Embryonic facial prominence (tissue), 1 donor: Measurements from ENCODE around the gene PTPN6.

ENCODE experiments used
- DNase-seq: peaks from one replicate; pipeline ENCODE4 v3.0.0-alpha.2; 2016; ENCODE audit errors: extremely low spot score

Gene PTPN6

GRCh38 chr12:6941782-6942181 is 9.4 kb upstream of the PTPN6 start:
- DNase-seq = no peak

GRCh38 chr12:6942331-6942665 is 8.9 kb upstream of the PTPN6 start:
- no peak for DNase-seq

- DNase-seq = peak; percentile 90
Observed at GRCh38 chr12:6943389-6943721, 7.8 kb upstream of the PTPN6 start.

GRCh38 chr12:6943722-6944380 is 7.3 kb upstream of the PTPN6 start, which contains the start of the genes C12orf57 and RNU7-1:
TSS of gene C12orf57 (plus strand) at chr12:6944022. CDS start at chr12:6944122, 100 bp downstream.
TSS of gene RNU7-1 (plus strand) at chr12:6943816.
- DNase-seq = peak; percentile 87

- DNase-seq = peak; percentile 88
Observed at GRCh38 chr12:6944381-6945186, 6.6 kb upstream of the PTPN6 start.

- DNase-seq = no peak
Observed at GRCh38 chr12:6945613-6946012, 5.5 kb upstream of the PTPN6 start.

GRCh38 chr12:6946033-6946919 is 4.9 kb upstream of the PTPN6 start:
- DNase-seq = no peak

- DNase-seq = no peak
Observed at GRCh38 chr12:6946920-6947374, 4.2 kb upstream of the PTPN6 start.

- DNase-seq = no peak
Observed at GRCh38 chr12:6947615-6948014, 3.5 kb upstream of the PTPN6 start.

GRCh38 chr12:6948873-6949594 is 2.1 kb upstream of the PTPN6 start:
- no peak for DNase-seq

- no peak for DNase-seq
Observed at GRCh38 chr12:6950401-6950801, 755 bp upstream of the PTPN6 start.

GRCh38 chr12:6951551-6952120 is 480 bp downstream of the PTPN6 start:
- no peak for DNase-seq

- DNase-seq = no peak
Observed at GRCh38 chr12:6952121-6952862, 1.1 kb downstream of the PTPN6 start.

- no peak for DNase-seq
Observed at GRCh38 chr12:6952863-6953441, 1.8 kb downstream of the PTPN6 start.

GRCh38 chr12:6953442-6954315 is 2.5 kb downstream of the PTPN6 start:
- peak; percentile 66 for DNase-seq

GRCh38 chr12:6954316-6955107 is 3.4 kb downstream of the PTPN6 start:
- no peak for DNase-seq

GRCh38 chr12:6955108-6956020 is 4.2 kb downstream of the PTPN6 start:
- DNase-seq = no peak
